ENCODE data around the gene FMNL3. TPM values are rescaled to one million over a fixed set of nuclear protein-coding genes. Genes with fewer than 3 reads are reported as not detected.
A peak's percentile ranks its signal among the peaks of the same experiment; 100 is the strongest.

The FMNL3 gene
- total RNA-seq, 1 donor from 2014 or later = 19.2 TPM

GRCh38 chr12:49645146-49646039 lies 61.8 kb downstream of the FMNL3 start:
- no peak for DNase-seq (ENCODE audit: low spot score in 2 of 2, unreplicated experiment in 2 of 2)
- TF ChIP-seq CTCF (IDR thresholded peaks at IDR 0.05; ENCODE audit: unreplicated experiment) = no peak
- Mint-ChIP-seq H3K4me1 (peaks cover 20% of the 10 kb centered on the region), H3K4me3 (no peak overlapping the region), H3K9me3 (no peaks in the 10 kb centered on the region), H3K27ac (no peak overlapping the region), H3K27me3 (ENCODE audit: low read depth) (no peaks in the 10 kb centered on the region), H3K36me3 (peaks cover 6% of the 10 kb centered on the region)

- peak overlapping the region; percentile 37 for H3K27ac Mint-ChIP-seq
- no peaks in the 10 kb centered on the region for H3K9me3 Mint-ChIP-seq
- H3K4me3 Mint-ChIP-seq = no peak overlapping the region
- no peaks in the 10 kb centered on the region for H3K27me3 Mint-ChIP-seq (ENCODE audit: low read depth)
- DNase-seq (ENCODE audit: low spot score in 2 of 2, unreplicated experiment in 2 of 2) = peak; percentile 57 to 79
- TF ChIP-seq CTCF (IDR thresholded peaks at IDR 0.05; ENCODE audit: unreplicated experiment) = peak; percentile 75
- H3K36me3 Mint-ChIP-seq = peaks cover 11% of the 10 kb centered on the region
- peaks cover 20% of the 10 kb centered on the region for H3K4me1 Mint-ChIP-seq
Observed at GRCh38 chr12:49644620-49644994, 62.6 kb downstream of the FMNL3 start.

- H3K4me3 Mint-ChIP-seq = no peak overlapping the region
- H3K27me3 Mint-ChIP-seq (ENCODE audit: low read depth) = no peaks in the 10 kb centered on the region
- peaks cover 11% of the 10 kb centered on the region for H3K36me3 Mint-ChIP-seq
- no peaks in the 10 kb centered on the region for H3K9me3 Mint-ChIP-seq
- peak overlapping the region; percentile 37 for H3K27ac Mint-ChIP-seq
- TF ChIP-seq CTCF (IDR thresholded peaks at IDR 0.05; ENCODE audit: unreplicated experiment) = no peak
- DNase-seq (ENCODE audit: low spot score in 2 of 2, unreplicated experiment in 2 of 2) = no peak
- H3K4me1 Mint-ChIP-seq = peaks cover 16% of the 10 kb centered on the region
Observed at GRCh38 chr12:49643961-49644619, 63.1 kb downstream of the FMNL3 start.

- Mint-ChIP-seq H3K27me3 (ENCODE audit: low read depth) (no peaks in the 10 kb centered on the region), H3K9me3 (no peaks in the 10 kb centered on the region), H3K36me3 (peaks cover 9% of the 10 kb centered on the region), H3K4me1 (peaks cover 7% of the 10 kb centered on the region), H3K27ac (no peak overlapping the region), H3K4me3 (no peak overlapping the region)
- TF ChIP-seq CTCF (IDR thresholded peaks at IDR 0.05; ENCODE audit: unreplicated experiment) = no peak
- no peak for DNase-seq (ENCODE audit: low spot score in 2 of 2, unreplicated experiment in 2 of 2)
Observed at GRCh38 chr12:49643135-49643534, 64.1 kb downstream of the FMNL3 start.

GRCh38 chr12:49642370-49642802 lies 64.8 kb downstream of the FMNL3 start:
- Mint-ChIP-seq H3K27ac (no peak overlapping the region), H3K9me3 (no peaks in the 10 kb centered on the region), H3K4me3 (no peak overlapping the region), H3K27me3 (ENCODE audit: low read depth) (no peaks in the 10 kb centered on the region), H3K36me3 (peaks cover 12% of the 10 kb centered on the region), H3K4me1 (peaks cover 10% of the 10 kb centered on the region)
- DNase-seq (ENCODE audit: low spot score in 2 of 2, unreplicated experiment in 2 of 2) = no peak
- TF ChIP-seq CTCF (IDR thresholded peaks at IDR 0.05; ENCODE audit: unreplicated experiment) = no peak
